ENCODE data around the gene GCK.

GCK gene

GRCh38 chr7:44218418-44219201 lies 29.4 kb upstream of the GCK start:
- no peak overlapping the region for H3K4me2 ChIP-seq (ENCODE audit: low read length)
- TF ChIP-seq CTCF (IDR thresholded peaks at IDR 0.05; ENCODE audit: low read depth, low read length, poor library complexity, severe bottlenecking) (no peak), EZH2phosphoT487 (IDR thresholded peaks at IDR 0.05; ENCODE audit: borderline replicate concordance, low read length) (no peak)

GRCh38 chr7:44217852-44218402 lies 28.7 kb upstream of the GCK start:
- H3K4me1 ChIP-seq (ENCODE audit: control insufficient read depth, low read length): peaks cover 15% of the 10 kb centered on the region
- peaks cover 12% of the 10 kb centered on the region for H3K36me3 ChIP-seq (ENCODE audit: control insufficient read depth, low read length)
- no peak overlapping the region for H3K27ac ChIP-seq (ENCODE audit: low read depth, low read length)
- H3K9me2 ChIP-seq (replicated peaks; ENCODE audit: control insufficient read depth, low read length): no peaks in the 10 kb centered on the region
- no peak for TF ChIP-seq EZH2phosphoT487 (IDR thresholded peaks at IDR 0.05; ENCODE audit: borderline replicate concordance, low read length)
- H3K9me3 ChIP-seq (ENCODE audit: control insufficient read depth, insufficient read depth, low read length): no peaks in the 10 kb centered on the region
- no peaks in the 10 kb centered on the region; the same call in 1 of the 2 replicates for H4K20me1 ChIP-seq (ENCODE audit: control insufficient read depth, insufficient read depth, low read depth, low read length)
- no peaks in the 10 kb centered on the region for H3K79me2 ChIP-seq (ENCODE audit: control insufficient read depth, low read length)
- no peak overlapping the region for H3K4me3 ChIP-seq (ENCODE audit: low read length)
- no peak overlapping the region for H3K4me2 ChIP-seq (ENCODE audit: low read length)
- no peaks in the 10 kb centered on the region for H3K27me3 ChIP-seq (ENCODE audit: control insufficient read depth, low read length)
- no peaks in the 10 kb centered on the region; the same call in 1 of the 2 replicates for H3F3A ChIP-seq (ENCODE audit: control insufficient read depth, insufficient read depth)

More at GRCh38 chr7:44218418-44219201, 29.4 kb upstream of the GCK start:
- H3K4me1 ChIP-seq (ENCODE audit: control insufficient read depth, low read length): peaks cover 11% of the 10 kb centered on the region
- no peak overlapping the region for H3K4me3 ChIP-seq (ENCODE audit: low read length)
- no peaks in the 10 kb centered on the region for H3K27me3 ChIP-seq (ENCODE audit: control insufficient read depth, low read length)
- peaks cover 5% of the 10 kb centered on the region; the same call in 1 of the 2 replicates for H3K36me3 ChIP-seq (ENCODE audit: control insufficient read depth, low read length)
- H4K20me1 ChIP-seq (ENCODE audit: control insufficient read depth, insufficient read depth, low read depth, low read length): no peaks in the 10 kb centered on the region; the same call in 1 of the 2 replicates
- no peaks in the 10 kb centered on the region for H3K9me3 ChIP-seq (ENCODE audit: control insufficient read depth, insufficient read depth, low read length)
- H3K27ac ChIP-seq (ENCODE audit: low read depth, low read length): no peak overlapping the region
- no peaks in the 10 kb centered on the region for H3K9me2 ChIP-seq (replicated peaks; ENCODE audit: control insufficient read depth, low read length)
- no peaks in the 10 kb centered on the region for H3K79me2 ChIP-seq (ENCODE audit: control insufficient read depth, low read length)
- H3F3A ChIP-seq (ENCODE audit: control insufficient read depth, insufficient read depth): no peaks in the 10 kb centered on the region; the same call in 1 of the 2 replicates

GRCh38 chr7:44217223-44217714 lies 28.0 kb upstream of the GCK start:
- Histone ChIP-seq H3K36me3 (ENCODE audit: control insufficient read depth, low read length) (peaks cover 15% of the 10 kb centered on the region), H3K27me3 (ENCODE audit: control insufficient read depth, low read length) (no peaks in the 10 kb centered on the region), H3K9me3 (ENCODE audit: control insufficient read depth, insufficient read depth, low read length) (no peaks in the 10 kb centered on the region), H3K4me1 (ENCODE audit: control insufficient read depth, low read length) (peaks cover 15% of the 10 kb centered on the region), H3K79me2 (ENCODE audit: control insufficient read depth, low read length) (no peaks in the 10 kb centered on the region), H3K4me3 (ENCODE audit: low read length) (no peak overlapping the region), H3F3A (ENCODE audit: control insufficient read depth, insufficient read depth) (no peaks in the 10 kb centered on the region; the same call in 1 of the 2 replicates), H3K4me2 (ENCODE audit: low read length) (no peak overlapping the region), H4K20me1 (ENCODE audit: control insufficient read depth, insufficient read depth, low read depth, low read length) (no peaks in the 10 kb centered on the region; the same call in 1 of the 2 replicates), H3K27ac (ENCODE audit: low read depth, low read length) (no peak overlapping the region), H3K9me2 (replicated peaks; ENCODE audit: control insufficient read depth, low read length) (no peaks in the 10 kb centered on the region)
- TF ChIP-seq EZH2phosphoT487 (IDR thresholded peaks at IDR 0.05; ENCODE audit: borderline replicate concordance, low read length) (no peak), CTCF (IDR thresholded peaks at IDR 0.05; ENCODE audit: low read depth, low read length, poor library complexity, severe bottlenecking) (no peak)
